B cell (primary cell): ENCODE data around the gene ZMYM2. TPM values are rescaled to one million over a fixed set of nuclear protein-coding genes. Genes with fewer than 3 reads are reported as not detected.

ENCODE experiments used
- ATAC-seq: fragments of 200-7000 bp; cut with Tn5 transposase; one replicate; pipeline ENCODE4 v1.10.0; 2021; ENCODE audit warnings: low read depth, mild to moderate bottlenecking, moderate number of reproducible peaks, moderate library complexity
- CTCF ChIA-PET: fragments of 350-600 bp; sonication (Branson Sonifier 250); formaldehyde crosslinking; loops from one replicate; lab custom pipeline; 2021; ENCODE audit warnings: antibody characterized with exemption, inconsistent platforms; lab: Charles Lee
- POLR2A ChIA-PET: fragments of 350-600 bp; sonication (Branson Sonifier 250); formaldehyde crosslinking; loops from one replicate; lab custom pipeline; 2021; ENCODE audit warnings: antibody characterized with exemption; lab: Charles Lee
- DNase-seq: peaks from one replicate; pipeline ENCODE4 v3.0.0; 2013
- H2AFZ ChIP-seq: 2 replicates; pipeline ENCODE4 v1.6.1; 2012; ENCODE audit warnings: mild to moderate bottlenecking, low read depth, low read length; ENCODE audit not compliant: insufficient read depth, poor library complexity, severe bottlenecking
- H3K27ac ChIP-seq, 2 donors: 1 replicate in 1 of 2; 2 replicates in 1 of 2; pipeline ENCODE4 v1.5.1; 2012 to 2013; ENCODE audit warnings: low read length in 2 of 2, mild to moderate bottlenecking in 2 of 2, moderate library complexity in 1 of 2
- H3K27me3 ChIP-seq, 4 experiments: fragments of 200-600 bp in 1 of 4; sonication (generic) in 1 of 4; replicated peaks in 1 of 4; 1 replicate in 2 of 4; 2 replicates in 2 of 4; pipeline versions ENCODE4 v1.6.1 to v1.7.0; 2013 to 2016; ENCODE audit warnings: low read length in 3 of 4, mild to moderate bottlenecking in 2 of 4, mixed read lengths in 1 of 4, moderate library complexity in 1 of 4; ENCODE audit not compliant: insufficient read depth in 4 of 4, control insufficient read depth in 3 of 4; ENCODE audit errors: control extremely low read depth in 1 of 4
- H3K36me3 ChIP-seq, 2 experiments: replicated peaks in 1 of 2; 1 replicate in 1 of 2; 2 replicates in 1 of 2; pipeline versions ENCODE4 v1.6.1 to v1.7.1; 2013; ENCODE audit warnings: low read length in 1 of 2; ENCODE audit not compliant: insufficient read depth in 2 of 2, control insufficient read depth in 1 of 2; ENCODE audit errors: control extremely low read depth in 1 of 2, extremely low read depth in 1 of 2
- H3K4me1 ChIP-seq, 2 donors: fragments of 200-600 bp in 1 of 2; sonication (generic) in 1 of 2; 1 replicate in 1 of 2; 2 replicates in 1 of 2; pipeline versions ENCODE4 v1.5.1 to v1.6.1; 2013 to 2017; ENCODE audit warnings: low read length in 2 of 2; ENCODE audit not compliant: control insufficient read depth in 2 of 2, insufficient read depth in 2 of 2
- H3K4me2 ChIP-seq: replicated peaks from 2 replicates; pipeline ENCODE3; 2012; ENCODE audit warnings: mild to moderate bottlenecking, low read depth, low read length; ENCODE audit not compliant: poor library complexity, severe bottlenecking
- H3K4me3 ChIP-seq, 5 experiments: fragments of 200-600 bp in 1 of 5; sonication (generic) in 1 of 5; 1 replicate in 3 of 5; 2 replicates in 2 of 5; pipeline versions ENCODE4 v1.5.1 to v1.7.0; 2011 to 2016; ENCODE audit warnings: low read length in 4 of 5, mild to moderate bottlenecking in 4 of 5, low read depth in 2 of 5, control low read depth in 1 of 5, moderate library complexity in 1 of 5; ENCODE audit not compliant: insufficient read depth in 1 of 5; ENCODE audit errors: control extremely low read depth in 1 of 5, extremely low read depth in 1 of 5
- H3K79me2 ChIP-seq: fragments of 200-600 bp; sonication (generic); one replicate; pipeline ENCODE4 v1.6.0; 2016; ENCODE audit warnings: low read length; ENCODE audit not compliant: control insufficient read depth, insufficient read depth
- H3K9ac ChIP-seq: fragments of 200-600 bp; sonication (generic); 2 replicates; pipeline ENCODE4 v1.6.1; 2017; ENCODE audit warnings: mild to moderate bottlenecking, low read length, moderate library complexity
- H3K9me3 ChIP-seq, 3 donors: one replicate each; pipeline versions ENCODE4 v1.6.1 to v1.7.1; 2013; ENCODE audit warnings: low read length in 2 of 3; ENCODE audit not compliant: control insufficient read depth in 2 of 3, insufficient read depth in 1 of 3; ENCODE audit errors: control extremely low read depth in 1 of 3
- H4K20me1 ChIP-seq: 2 replicates; pipeline ENCODE4 v1.6.0; 2012; ENCODE audit warnings: mild to moderate bottlenecking, low read length; ENCODE audit not compliant: insufficient read depth, control insufficient read depth, poor library complexity, severe bottlenecking
- H3K27ac Mint-ChIP-seq: one replicate; pipeline ENCODE4 v1.8.0; 2021; ENCODE audit warnings: mixed read lengths
- H3K27me3 Mint-ChIP-seq: one replicate; pipeline ENCODE4 v1.8.0; 2021; ENCODE audit warnings: mixed read lengths
- H3K4me1 Mint-ChIP-seq: one replicate; pipeline ENCODE4 v1.8.0; 2021; ENCODE audit warnings: mixed read lengths
- H3K4me3 Mint-ChIP-seq: one replicate; pipeline ENCODE4 v1.8.0; 2021; ENCODE audit warnings: mixed read lengths
- H3K9me3 Mint-ChIP-seq: one replicate; pipeline ENCODE4 v1.8.0; 2022; ENCODE audit warnings: mixed read lengths; ENCODE audit not compliant: insufficient read depth
- EZH2 ChIP-seq: IDR thresholded peaks from 2 replicates; pipeline ENCODE4 v1.6.1; 2012; ENCODE audit warnings: borderline replicate concordance, low read depth, mild to moderate bottlenecking, moderate library complexity, low read length; ENCODE audit not compliant: insufficient read depth, poor library complexity, severe bottlenecking
- WGBS: methylation state at CpG from one replicate; pipeline ENCODE4 v1.1.5; 2013; ENCODE audit warnings: missing lambda C conversion rate; ENCODE audit not compliant: insufficient coverage; 5-methylcytosine and 5-hydroxymethylcytosine counted together
- intact Hi-C: fragments of 100-400 bp; cut with micrococcal nuclease; formaldehyde crosslinking; loops from one replicate; pipeline ENCODE4 v1.10.0; 2022
- polyA plus RNA-seq: library from polyadenylated mRNA; depleted of rRNA; stranded (reverse); fragments of >200 nt; gene quantifications from 2 replicates; pipeline ENCODE4 v1.2.3, GENCODE V29; 2012
- total RNA-seq, 2 donors: library from RNA; stranded (reverse); fragments of 120-200 nt in 1 of 2; gene quantifications; 1 replicate in 1 of 2; 2 replicates in 1 of 2; pipeline versions ENCODE4 v1.2.3 to v1.2.4, GENCODE V29; 2013 to 2022
- TF ChIP-seq, protein P1 (sequence below): fragments of 200-600 bp; IDR thresholded peaks from one replicate; pipeline ENCODE4 v1.8.0; 2022; ENCODE audit warnings: antibody characterized with exemption, mild to moderate bottlenecking

The ZMYM2 gene
- total and polyA plus RNA-seq, 2 donors (not counting 1 experiment from before 2014, with no cell fraction given) = 21.7 to 131 TPM

DNA sequence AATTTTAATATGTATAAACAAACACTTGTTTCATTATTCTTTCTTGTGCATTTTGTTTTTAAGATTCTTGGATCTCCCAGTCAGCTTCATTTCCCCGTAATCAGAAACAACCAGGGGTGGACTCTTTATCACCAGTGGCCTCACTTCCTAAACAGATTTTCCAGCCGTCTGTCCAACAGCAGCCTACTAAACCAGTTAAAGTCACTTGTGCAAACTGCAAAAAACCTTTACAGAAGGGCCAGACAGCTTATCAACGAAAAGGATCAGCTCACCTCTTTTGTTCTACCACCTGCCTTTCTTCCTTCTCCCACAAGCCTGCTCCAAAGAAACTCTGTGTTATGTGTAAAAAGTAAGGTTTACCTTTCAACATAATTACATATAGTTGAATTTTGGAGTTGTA lies 44.3 kb downstream of the ZMYM2 start:
- Histone ChIP-seq H3K27ac (no peak overlapping the region), H3K4me3 (no peak overlapping the region), H3K4me2 (no peak overlapping the region), H4K20me1 (peaks cover 19% of the 10 kb centered on the region), H3K79me2 (peaks cover 32% of the 10 kb centered on the region), H3K9ac (no peak overlapping the region), H3K4me1 (no peaks in the 10 kb centered on the region), H3K27me3 (no peaks in the 10 kb centered on the region), H3K9me3 (no peaks in the 10 kb centered on the region), H3K36me3 (peaks cover 11 to 35% of the 10 kb centered on the region in 2 experiments), H2AFZ (no peak overlapping the region)
- intact Hi-C loops = no loop called here
- Mint-ChIP-seq H3K4me3 (no peak overlapping the region), H3K27ac (no peak overlapping the region), H3K27me3 (no peaks in the 10 kb centered on the region), H3K9me3 (no peaks in the 10 kb centered on the region), H3K4me1 (peaks cover 8% of the 10 kb centered on the region)
- 94% methylated on average over 2 of the region's 3 CpGs for WGBS
- ATAC-seq (no peak), DNase-seq (no peak)
- ChIA-PET CTCF (no interaction called here), POLR2A (no interaction called here)
- no peak for TF ChIP-seq EZH2
- TF ChIP-seq, protein P1, sequence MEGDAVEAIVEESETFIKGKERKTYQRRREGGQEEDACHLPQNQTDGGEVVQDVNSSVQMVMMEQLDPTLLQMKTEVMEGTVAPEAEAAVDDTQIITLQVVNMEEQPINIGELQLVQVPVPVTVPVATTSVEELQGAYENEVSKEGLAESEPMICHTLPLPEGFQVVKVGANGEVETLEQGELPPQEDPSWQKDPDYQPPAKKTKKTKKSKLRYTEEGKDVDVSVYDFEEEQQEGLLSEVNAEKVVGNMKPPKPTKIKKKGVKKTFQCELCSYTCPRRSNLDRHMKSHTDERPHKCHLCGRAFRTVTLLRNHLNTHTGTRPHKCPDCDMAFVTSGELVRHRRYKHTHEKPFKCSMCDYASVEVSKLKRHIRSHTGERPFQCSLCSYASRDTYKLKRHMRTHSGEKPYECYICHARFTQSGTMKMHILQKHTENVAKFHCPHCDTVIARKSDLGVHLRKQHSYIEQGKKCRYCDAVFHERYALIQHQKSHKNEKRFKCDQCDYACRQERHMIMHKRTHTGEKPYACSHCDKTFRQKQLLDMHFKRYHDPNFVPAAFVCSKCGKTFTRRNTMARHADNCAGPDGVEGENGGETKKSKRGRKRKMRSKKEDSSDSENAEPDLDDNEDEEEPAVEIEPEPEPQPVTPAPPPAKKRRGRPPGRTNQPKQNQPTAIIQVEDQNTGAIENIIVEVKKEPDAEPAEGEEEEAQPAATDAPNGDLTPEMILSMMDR = no peak

DNA sequence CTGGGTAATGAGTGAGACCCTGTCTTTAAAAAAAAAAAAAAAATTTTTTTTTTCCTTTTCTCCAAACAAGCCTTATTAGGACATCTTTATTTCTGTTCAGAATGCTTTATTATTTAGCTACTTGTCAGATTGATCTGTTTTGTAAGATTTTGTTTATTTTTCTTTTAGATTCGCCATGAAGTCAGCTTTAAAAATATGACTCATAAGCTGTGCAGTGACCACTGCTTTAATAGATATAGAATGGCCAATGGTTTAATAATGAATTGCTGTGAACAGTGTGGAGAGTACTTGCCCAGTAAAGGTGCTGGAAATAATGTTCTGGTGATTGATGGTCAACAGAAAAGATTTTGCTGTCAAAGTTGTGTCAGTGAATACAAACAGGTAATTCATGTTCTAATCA lies 47.7 kb downstream of the ZMYM2 start:
- H3K4me1 ChIP-seq = no peaks in the 10 kb centered on the region
- Mint-ChIP-seq H3K4me1 (peaks cover 4% of the 10 kb centered on the region), H3K9me3 (no peaks in the 10 kb centered on the region), H3K27me3 (no peaks in the 10 kb centered on the region), H3K4me3 (no peak overlapping the region), H3K27ac (no peak overlapping the region)
- no peaks in the 10 kb centered on the region for H3K27me3 ChIP-seq
- no peak overlapping the region for H3K9ac ChIP-seq
- peaks cover 4% of the 10 kb centered on the region for H3K79me2 ChIP-seq
- intact Hi-C loops = no loop called here
- DNase-seq = no peak
- no peak overlapping the region for H2AFZ ChIP-seq
- CTCF ChIA-PET = interaction anchor here (1.1 kb wide), 1 partner anchor 13 kb away, joined by 3 read pairs; no protein-coding TSS in a partner anchor
- ATAC-seq = no peak
- no peak overlapping the region for H3K4me3 ChIP-seq
- H3K4me2 ChIP-seq = no peak overlapping the region
- POLR2A ChIA-PET = no interaction called here
- peaks cover 4% of the 10 kb centered on the region for H4K20me1 ChIP-seq
- H3K27ac ChIP-seq = no peak overlapping the region
- no peak for TF ChIP-seq EZH2
- TF ChIP-seq, protein P1 = no peak
- peaks cover 17 to 43% of the 10 kb centered on the region in 2 experiments for H3K36me3 ChIP-seq
- H3K9me3 ChIP-seq = peaks cover 0 to 1% (median 0%) of the 10 kb centered on the region in 3 donors
- WGBS = 100% methylated on average over 1 of the region's 1 CpG
